ENCODE data around the gene CYTIP.
"Not testable (repeated sequence)": the region's sequence is repeated elsewhere in the genome, so short reads cannot be mapped to it uniquely, and the experiment has no call there.

Gene CYTIP

GRCh38 chr2:157418239-157418641, 25.6 kb downstream of the CYTIP start:
- Histone ChIP-seq H3K9me3 (ENCODE audit: control insufficient read depth, low read length) (no peaks in the 10 kb centered on the region), H3K4me3 (ENCODE audit: low read length) (no peak overlapping the region), H3K36me3 (ENCODE audit: control insufficient read depth, insufficient read depth, low read length) (no peaks in the 10 kb centered on the region), H3K9ac (ENCODE audit: low read length) (no peak overlapping the region), H3K4me1 (ENCODE audit: control insufficient read depth, insufficient read depth, low read length) (peaks cover 14% of the 10 kb centered on the region), H3K27me3 (ENCODE audit: control insufficient read depth, insufficient read depth, low read length) (no peaks in the 10 kb centered on the region)

- H3K4me3 ChIP-seq (ENCODE audit: low read length): no peak overlapping the region
- H3K27me3 ChIP-seq (ENCODE audit: control insufficient read depth, insufficient read depth, low read length): no peaks in the 10 kb centered on the region
These were observed 28.2 kb downstream of the CYTIP start for GRCh38 chr2:157415591-157416101.

GRCh38 chr2:157414050-157414449, 29.8 kb downstream of the CYTIP start:
- no peaks in the 10 kb centered on the region for H3K36me3 ChIP-seq (ENCODE audit: control insufficient read depth, insufficient read depth, low read length)
- H3K4me3 ChIP-seq (ENCODE audit: low read length): no peak overlapping the region
- H3K27me3 ChIP-seq (ENCODE audit: control insufficient read depth, insufficient read depth, low read length): no peaks in the 10 kb centered on the region
- no peak overlapping the region for H3K9ac ChIP-seq (ENCODE audit: low read length)
- peaks cover 20% of the 10 kb centered on the region for H3K4me1 ChIP-seq (ENCODE audit: control insufficient read depth, insufficient read depth, low read length)
- no peaks in the 10 kb centered on the region for H3K9me3 ChIP-seq (ENCODE audit: control insufficient read depth, low read length)

More at GRCh38 chr2:157415591-157416101, 28.2 kb downstream of the CYTIP start:
- Histone ChIP-seq H3K9me3 (ENCODE audit: control insufficient read depth, low read length) (no peaks in the 10 kb centered on the region), H3K4me1 (ENCODE audit: control insufficient read depth, insufficient read depth, low read length) (peaks cover 14% of the 10 kb centered on the region), H3K36me3 (ENCODE audit: control insufficient read depth, insufficient read depth, low read length) (no peaks in the 10 kb centered on the region), H3K9ac (ENCODE audit: low read length) (no peak overlapping the region)

GRCh38 chr2:157413326-157414035, 30.4 kb downstream of the CYTIP start:
- Histone ChIP-seq H3K9me3 (ENCODE audit: control insufficient read depth, low read length) (no peaks in the 10 kb centered on the region), H3K36me3 (ENCODE audit: control insufficient read depth, insufficient read depth, low read length) (no peaks in the 10 kb centered on the region), H3K9ac (ENCODE audit: low read length) (no peak overlapping the region), H3K4me3 (ENCODE audit: low read length) (no peak overlapping the region), H3K4me1 (ENCODE audit: control insufficient read depth, insufficient read depth, low read length) (peaks cover 24% of the 10 kb centered on the region), H3K27me3 (ENCODE audit: control insufficient read depth, insufficient read depth, low read length) (no peaks in the 10 kb centered on the region)

GRCh38 chr2:157411624-157412336, 32.1 kb downstream of the CYTIP start:
- peaks cover 16% of the 10 kb centered on the region for H3K4me1 ChIP-seq (ENCODE audit: control insufficient read depth, insufficient read depth, low read length)
- no peak overlapping the region for H3K4me3 ChIP-seq (ENCODE audit: low read length)
- no peaks in the 10 kb centered on the region for H3K36me3 ChIP-seq (ENCODE audit: control insufficient read depth, insufficient read depth, low read length)
- no peaks in the 10 kb centered on the region for H3K9me3 ChIP-seq (ENCODE audit: control insufficient read depth, low read length)
- H3K9ac ChIP-seq (ENCODE audit: low read length): no peak overlapping the region
- no peaks in the 10 kb centered on the region for H3K27me3 ChIP-seq (ENCODE audit: control insufficient read depth, insufficient read depth, low read length)

- H3K27me3 ChIP-seq (ENCODE audit: control insufficient read depth, insufficient read depth, low read length); H3K9ac ChIP-seq (ENCODE audit: low read length); H3K36me3 ChIP-seq (ENCODE audit: control insufficient read depth, insufficient read depth, low read length); H3K9me3 ChIP-seq (ENCODE audit: control insufficient read depth, low read length); H3K4me1 ChIP-seq (ENCODE audit: control insufficient read depth, insufficient read depth, low read length); H3K4me3 ChIP-seq (ENCODE audit: low read length): not testable (repeated sequence)
These were observed 38.5 kb downstream of the CYTIP start for GRCh38 chr2:157405398-157405797.

GRCh38 chr2:157404363-157404762, 39.5 kb downstream of the CYTIP start:
- Histone ChIP-seq H3K27me3 (ENCODE audit: control insufficient read depth, insufficient read depth, low read length) (no peaks in the 10 kb centered on the region), H3K9me3 (ENCODE audit: control insufficient read depth, low read length) (no peaks in the 10 kb centered on the region)

GRCh38 chr2:157402801-157403485, 40.9 kb downstream of the CYTIP start:
- not testable (repeated sequence) for H3K4me3 ChIP-seq (ENCODE audit: low read length); H3K9ac ChIP-seq (ENCODE audit: low read length); H3K9me3 ChIP-seq (ENCODE audit: control insufficient read depth, low read length); H3K27me3 ChIP-seq (ENCODE audit: control insufficient read depth, insufficient read depth, low read length); H3K36me3 ChIP-seq (ENCODE audit: control insufficient read depth, insufficient read depth, low read length); H3K4me1 ChIP-seq (ENCODE audit: control insufficient read depth, insufficient read depth, low read length)

More at GRCh38 chr2:157404363-157404762, 39.5 kb downstream of the CYTIP start:
- Histone ChIP-seq H3K4me3 (ENCODE audit: low read length) (no peak overlapping the region), H3K4me1 (ENCODE audit: control insufficient read depth, insufficient read depth, low read length) (peaks cover 7% of the 10 kb centered on the region), H3K9ac (ENCODE audit: low read length) (no peak overlapping the region), H3K36me3 (ENCODE audit: control insufficient read depth, insufficient read depth, low read length) (no peaks in the 10 kb centered on the region)

GRCh38 chr2:157395811-157396210, 48.1 kb downstream of the CYTIP start:
- H3K4me3 ChIP-seq (ENCODE audit: low read length): no peak overlapping the region
- H3K9ac ChIP-seq (ENCODE audit: low read length): peak overlapping the region; percentile 25
- no peaks in the 10 kb centered on the region for H3K36me3 ChIP-seq (ENCODE audit: control insufficient read depth, insufficient read depth, low read length)
- no peaks in the 10 kb centered on the region for H3K27me3 ChIP-seq (ENCODE audit: control insufficient read depth, insufficient read depth, low read length)
- no peaks in the 10 kb centered on the region for H3K9me3 ChIP-seq (ENCODE audit: control insufficient read depth, low read length)
- peaks cover 13% of the 10 kb centered on the region for H3K4me1 ChIP-seq (ENCODE audit: control insufficient read depth, insufficient read depth, low read length)

GRCh38 chr2:157394928-157395327, 49.0 kb downstream of the CYTIP start:
- no peaks in the 10 kb centered on the region for H3K9me3 ChIP-seq (ENCODE audit: control insufficient read depth, low read length)
- H3K4me3 ChIP-seq (ENCODE audit: low read length): no peak overlapping the region
- peaks cover 13% of the 10 kb centered on the region for H3K4me1 ChIP-seq (ENCODE audit: control insufficient read depth, insufficient read depth, low read length)
- H3K9ac ChIP-seq (ENCODE audit: low read length): no peak overlapping the region
- no peaks in the 10 kb centered on the region for H3K36me3 ChIP-seq (ENCODE audit: control insufficient read depth, insufficient read depth, low read length)
- no peaks in the 10 kb centered on the region for H3K27me3 ChIP-seq (ENCODE audit: control insufficient read depth, insufficient read depth, low read length)

- Histone ChIP-seq H3K27me3 (ENCODE audit: control insufficient read depth, insufficient read depth, low read length) (no peaks in the 10 kb centered on the region), H3K4me3 (ENCODE audit: low read length) (no peak overlapping the region), H3K4me1 (ENCODE audit: control insufficient read depth, insufficient read depth, low read length) (peaks cover 13% of the 10 kb centered on the region), H3K9me3 (ENCODE audit: control insufficient read depth, low read length) (no peaks in the 10 kb centered on the region), H3K9ac (ENCODE audit: low read length) (no peak overlapping the region), H3K36me3 (ENCODE audit: control insufficient read depth, insufficient read depth, low read length) (no peaks in the 10 kb centered on the region)
These were observed 50.5 kb downstream of the CYTIP start for GRCh38 chr2:157393348-157393747.

- H3K36me3 ChIP-seq (ENCODE audit: control insufficient read depth, insufficient read depth, low read length): no peaks in the 10 kb centered on the region
These were observed 55.1 kb downstream of the CYTIP start for GRCh38 chr2:157388827-157389226.

More at GRCh38 chr2:157388827-157389226, 55.1 kb downstream of the CYTIP start:
- Histone ChIP-seq H3K4me3 (ENCODE audit: low read length) (no peak overlapping the region), H3K4me1 (ENCODE audit: control insufficient read depth, insufficient read depth, low read length) (no peaks in the 10 kb centered on the region), H3K27me3 (ENCODE audit: control insufficient read depth, insufficient read depth, low read length) (no peaks in the 10 kb centered on the region), H3K9me3 (ENCODE audit: control insufficient read depth, low read length) (no peaks in the 10 kb centered on the region), H3K9ac (ENCODE audit: low read length) (no peak overlapping the region)

All from mucosa of stomach (tissue), 1 donor.